ENCODE data around the gene SLC5A4.
A peak's percentile ranks its signal among the peaks of the same experiment; 100 is the strongest.
"Not testable (repeated sequence)": the region's sequence is repeated elsewhere in the genome, so short reads cannot be mapped to it uniquely, and the experiment has no call there.

Gene SLC5A4

DNA sequence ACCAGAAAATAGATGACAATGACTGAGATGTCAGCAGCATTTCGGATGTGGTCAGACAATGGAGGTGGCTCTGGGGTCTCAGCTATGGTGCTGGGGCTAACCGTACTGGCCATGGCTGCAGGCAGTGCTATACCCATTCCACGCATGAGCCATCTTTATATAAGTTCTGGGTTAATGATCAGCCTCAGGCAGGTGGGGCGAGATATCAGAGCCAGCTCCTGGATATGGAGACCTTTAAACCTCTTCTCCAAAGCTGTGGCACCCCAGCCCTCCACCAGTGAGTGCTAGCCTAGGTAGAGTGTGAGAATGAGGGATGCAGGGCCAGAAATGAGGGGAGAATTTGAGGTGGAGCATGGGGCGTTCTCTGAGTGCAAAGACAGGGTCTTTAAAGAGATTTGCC is at the start of gene SLC5A4:
TSS of gene SLC5A4 (minus strand) at position 131 of the 400 bp plus-strand sequence. CDS start at position 113, 18 bp downstream.
- no peak for DNase-seq (ENCODE audit: low read depth, low spot score)
- no peak within 1 kb of the TSS for H3K27ac ChIP-seq

DNA sequence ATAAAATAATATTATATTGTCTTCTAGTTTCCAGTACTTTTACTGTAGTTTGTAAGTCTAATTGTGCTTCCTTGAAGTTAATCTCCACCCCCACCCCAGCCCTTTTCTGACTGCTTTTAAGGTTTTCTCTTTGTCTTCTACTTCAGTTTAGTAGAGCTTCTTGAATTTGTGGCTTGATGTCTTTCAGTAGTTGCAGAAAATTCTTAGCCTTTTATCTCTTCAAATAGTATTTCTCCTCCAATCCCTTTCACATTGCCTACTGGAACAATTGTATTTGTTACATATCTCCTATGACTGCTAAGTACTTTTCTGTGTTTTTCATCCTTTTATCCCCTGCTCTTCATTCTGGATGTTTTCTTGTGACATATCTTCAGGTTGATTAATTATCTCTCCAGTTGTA is 38.8 kb upstream of the SLC5A4 start:
- DNase-seq (ENCODE audit: low read depth, low spot score) = not testable (repeated sequence)

DNA sequence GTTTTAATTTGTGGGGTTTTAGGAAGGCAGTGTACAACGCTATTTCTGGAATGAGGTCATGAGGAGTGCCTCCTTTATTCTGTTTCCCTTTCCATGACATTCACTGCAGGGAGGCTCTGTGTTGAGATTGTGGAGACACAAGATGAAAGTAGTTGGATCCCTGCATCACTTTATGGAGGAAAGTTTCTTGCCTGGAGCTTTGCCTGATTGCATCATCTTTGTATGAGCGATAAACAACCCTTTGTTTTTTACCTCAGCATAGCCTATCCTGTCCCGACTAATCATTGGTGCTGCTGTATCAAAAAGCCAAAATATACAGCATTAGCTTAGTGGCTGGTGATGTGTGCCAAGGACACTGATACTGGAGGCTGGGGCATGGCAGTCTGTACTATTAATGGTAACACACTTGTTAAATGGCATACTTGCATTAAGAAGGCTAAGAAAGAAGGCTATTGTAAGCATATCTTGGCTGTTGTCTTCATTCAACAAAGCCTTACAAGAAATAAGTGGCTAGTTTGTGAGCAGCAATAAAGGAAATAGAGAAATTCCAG is 31.2 kb upstream of the SLC5A4 start:
- DNase-seq (ENCODE audit: low read depth, low spot score) = no peak
- H3K27ac ChIP-seq = no peak overlapping the region

More for the DNA sequence above, 38.8 kb upstream of the SLC5A4 start:
- not testable (repeated sequence) for H3K27ac ChIP-seq

DNA sequence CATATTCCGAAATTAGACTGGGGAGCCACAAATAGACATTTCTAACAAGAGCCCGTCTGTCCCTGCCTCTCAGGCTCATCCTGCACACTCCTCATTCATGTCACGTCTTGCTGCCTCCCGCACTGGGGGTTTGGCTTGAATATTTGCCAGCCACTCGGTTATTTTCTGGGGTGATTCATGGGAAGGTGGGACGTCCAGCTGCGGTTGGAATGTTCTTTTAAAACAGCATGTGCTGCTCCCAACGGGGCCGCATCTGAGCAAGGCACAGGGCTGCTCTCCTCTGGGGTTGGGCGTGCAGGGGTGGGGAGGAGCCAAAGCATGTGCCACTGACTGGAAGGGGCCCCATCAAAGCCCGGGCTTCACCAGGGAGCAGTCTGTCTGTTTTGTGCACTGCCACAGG is 25.9 kb upstream of the SLC5A4 start:
- H3K27ac ChIP-seq = no peak overlapping the region
- peak; percentile 29 for DNase-seq (ENCODE audit: low read depth, low spot score)

- DNase-seq (ENCODE audit: low read depth, low spot score); H3K27ac ChIP-seq: not testable (repeated sequence)
Observed at GRCh38 chr22:32275353-32275752, 20.2 kb upstream of the SLC5A4 start.

- no peak overlapping the region for H3K27ac ChIP-seq
- no peak for DNase-seq (ENCODE audit: low read depth, low spot score)
Observed at GRCh38 chr22:32271389-32271788, 16.2 kb upstream of the SLC5A4 start.

DNA sequence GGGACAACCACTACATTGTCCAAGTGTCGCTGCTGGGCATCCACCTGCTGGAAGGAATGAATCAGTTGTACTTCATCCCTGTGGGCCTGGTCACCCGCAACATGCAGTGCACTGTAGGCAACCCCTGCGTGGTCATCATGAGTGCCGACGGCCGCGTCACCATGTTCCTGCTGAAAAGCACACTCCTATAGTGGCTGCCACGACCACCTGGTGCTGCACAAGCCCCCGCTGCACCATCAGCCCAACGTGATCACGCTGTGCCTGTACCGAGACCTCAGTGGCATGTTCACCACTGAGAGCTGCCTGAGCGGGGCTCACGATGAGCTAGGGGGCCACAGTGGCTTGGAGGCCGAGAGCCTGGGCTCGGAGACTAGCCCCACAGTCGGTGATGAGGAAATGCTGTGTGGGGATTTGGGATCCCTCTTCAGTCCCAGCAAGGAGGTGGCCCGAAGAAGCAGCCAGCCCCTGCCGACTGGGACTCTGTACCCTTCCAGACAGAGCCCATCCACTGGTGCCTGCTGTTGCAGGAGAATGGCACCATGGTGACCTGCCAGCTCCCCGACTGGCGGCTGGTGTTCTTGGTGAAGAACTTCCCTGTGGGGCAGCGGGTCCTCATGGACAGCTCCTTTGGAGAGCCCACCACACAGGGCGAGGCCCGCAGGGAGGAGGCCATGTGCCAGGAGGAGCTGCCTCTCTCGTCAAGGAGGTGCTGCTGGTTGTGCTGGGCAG is 15.7 kb upstream of the SLC5A4 start:
- no peak for DNase-seq (ENCODE audit: low read depth, low spot score)
- H3K27ac ChIP-seq = no peak overlapping the region

DNA sequence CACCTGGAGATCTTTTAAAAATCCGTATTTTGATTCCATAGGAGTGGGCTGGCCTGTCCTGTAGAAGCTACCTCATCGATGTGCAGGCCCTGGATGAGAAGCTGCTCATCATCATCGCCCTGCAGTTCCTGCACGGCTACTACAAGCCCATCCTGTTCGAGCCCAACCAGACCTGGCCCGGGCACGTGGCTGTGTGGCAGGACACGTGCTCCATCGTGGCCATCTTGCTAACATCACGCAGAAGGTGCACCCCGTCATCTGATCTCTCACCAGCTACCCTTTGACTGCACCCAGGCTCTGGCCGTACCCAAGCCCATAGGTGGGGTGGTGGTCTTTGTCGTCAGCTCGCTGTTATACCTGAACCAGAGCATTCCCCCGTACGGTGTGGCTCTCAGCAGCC is 14.2 kb upstream of the SLC5A4 start:
- no peak overlapping the region for H3K27ac ChIP-seq
- DNase-seq (ENCODE audit: low read depth, low spot score) = no peak

- DNase-seq (ENCODE audit: low read depth, low spot score) = no peak
- H3K27ac ChIP-seq = no peak overlapping the region
Observed at GRCh38 chr22:32267011-32267410, 11.9 kb upstream of the SLC5A4 start.

GRCh38 chr22:32265882-32266767 is 11.0 kb upstream of the SLC5A4 start:
- DNase-seq (ENCODE audit: low read depth, low spot score) = no peak
- no peak overlapping the region for H3K27ac ChIP-seq

DNA sequence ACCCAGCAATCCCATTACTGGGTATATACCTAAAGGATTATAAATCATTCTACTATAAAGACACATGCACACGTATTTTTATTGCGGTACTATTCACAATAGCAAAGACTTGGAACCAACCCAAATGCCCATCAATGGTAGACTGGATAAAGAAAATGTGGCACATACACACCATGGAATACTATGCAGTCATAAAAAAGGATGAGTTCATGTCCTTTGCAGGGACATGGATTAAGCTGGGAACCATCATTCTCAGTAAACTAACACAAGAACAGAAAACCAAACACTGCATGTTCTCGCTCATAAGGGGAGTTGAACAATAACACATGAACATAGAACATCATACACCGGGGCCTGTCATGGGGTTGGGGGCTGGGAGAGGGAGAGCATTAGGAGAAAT is 8.5 kb upstream of the SLC5A4 start:
- DNase-seq (ENCODE audit: low read depth, low spot score); H3K27ac ChIP-seq: not testable (repeated sequence)

DNA sequence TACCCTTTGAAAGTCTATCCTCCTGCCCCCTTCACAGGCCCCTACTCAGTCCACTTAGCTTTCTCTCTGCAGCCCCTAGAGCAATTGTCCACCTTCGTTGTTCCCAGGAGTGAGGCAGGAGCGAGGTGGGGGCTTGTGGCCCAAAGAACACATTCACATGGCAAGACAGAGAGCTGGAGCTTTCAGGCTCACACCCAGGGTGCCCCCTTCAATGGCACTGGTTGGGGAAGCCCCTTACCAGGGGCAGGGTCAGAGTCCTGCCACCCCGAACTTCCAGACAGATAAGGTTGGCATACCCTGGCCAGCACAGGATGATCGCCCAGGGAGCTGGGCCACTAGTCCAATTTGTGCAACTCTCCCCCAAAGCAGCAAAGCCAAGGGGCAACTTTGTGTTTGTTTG is 6.2 kb upstream of the SLC5A4 start:
- no peak for DNase-seq (ENCODE audit: low read depth, low spot score)
- no peak overlapping the region for H3K27ac ChIP-seq

DNA sequence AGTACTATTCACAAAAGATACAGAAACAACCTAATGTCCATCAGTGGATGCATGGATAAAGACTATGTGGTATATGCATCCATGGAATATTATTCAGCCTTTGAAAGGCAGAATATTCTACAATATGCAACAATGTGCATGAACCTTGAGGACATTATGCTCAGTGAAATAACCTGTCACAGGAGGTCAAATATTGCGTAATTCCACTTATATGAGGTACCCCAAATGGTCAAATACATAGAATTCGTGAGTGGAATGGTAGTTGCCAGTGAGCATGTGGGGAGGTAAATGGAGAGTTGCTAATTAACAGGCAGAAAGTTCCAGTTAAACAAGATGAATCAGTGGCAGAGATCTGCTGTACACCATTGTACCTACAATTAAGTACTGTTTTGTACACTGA is 3.6 kb upstream of the SLC5A4 start:
- no peak for DNase-seq (ENCODE audit: low read depth, low spot score)
- H3K27ac ChIP-seq = no peak overlapping the region

GRCh38 chr22:32255726-32256125 is 579 bp upstream of the SLC5A4 start:
- no peak overlapping the region for H3K27ac ChIP-seq

GRCh38 chr22:32249231-32249630 is 5.9 kb downstream of the SLC5A4 start:
- H3K27ac ChIP-seq = no peak overlapping the region
- DNase-seq (ENCODE audit: low read depth, low spot score) = no peak

More at GRCh38 chr22:32255726-32256125, 579 bp upstream of the SLC5A4 start:
- no peak for DNase-seq (ENCODE audit: low read depth, low spot score)

DNA sequence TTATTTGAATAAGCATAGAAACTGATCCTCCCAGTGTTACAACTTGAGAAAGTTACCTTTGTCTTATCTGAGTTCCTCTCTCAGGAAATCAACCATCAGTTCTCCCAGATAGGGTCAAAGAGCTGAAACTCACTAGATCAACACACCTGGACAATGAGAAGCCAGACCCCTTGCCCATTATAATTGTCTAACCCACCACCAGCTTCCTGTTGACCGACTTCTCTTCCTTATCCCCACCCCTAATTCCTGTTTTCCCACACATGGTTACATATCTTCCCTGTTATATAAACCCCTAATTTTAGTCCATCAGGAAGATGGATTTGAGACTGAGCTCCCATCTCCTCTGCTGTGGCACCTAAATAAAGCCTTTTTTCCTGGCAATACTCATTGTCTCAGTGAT is 6.9 kb downstream of the SLC5A4 start:
- no peak overlapping the region for H3K27ac ChIP-seq
- no peak for DNase-seq (ENCODE audit: low read depth, low spot score)

DNA sequence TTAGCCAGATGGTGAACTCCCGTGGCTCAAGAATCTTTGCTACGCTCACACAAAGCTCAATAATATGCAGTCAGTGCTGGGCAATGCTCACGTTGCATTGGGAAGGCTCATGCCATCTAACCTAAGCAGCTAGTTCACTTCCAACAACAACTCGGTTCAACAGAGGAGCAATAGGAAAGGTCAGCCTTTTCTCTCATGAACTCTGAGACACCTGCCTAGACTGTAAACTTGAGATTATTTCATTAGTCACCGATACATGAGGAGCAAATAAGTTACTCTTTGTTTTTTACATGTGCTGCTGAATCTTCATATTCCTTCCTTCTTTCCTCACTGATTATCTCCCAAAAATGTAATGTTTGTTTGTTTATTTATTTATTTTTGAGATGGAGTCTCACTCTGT is 9.0 kb downstream of the SLC5A4 start:
- no peak overlapping the region for H3K27ac ChIP-seq
- DNase-seq (ENCODE audit: low read depth, low spot score) = no peak

- no peak overlapping the region for H3K27ac ChIP-seq
- DNase-seq (ENCODE audit: low read depth, low spot score) = no peak
Observed at GRCh38 chr22:32245042-32245441, 10.1 kb downstream of the SLC5A4 start.

- H3K27ac ChIP-seq = no peak overlapping the region
- DNase-seq (ENCODE audit: low read depth, low spot score) = no peak
Observed at GRCh38 chr22:32244547-32244946, 10.6 kb downstream of the SLC5A4 start.

GRCh38 chr22:32240461-32240860 is 14.7 kb downstream of the SLC5A4 start:
- no peak overlapping the region for H3K27ac ChIP-seq
- DNase-seq (ENCODE audit: low read depth, low spot score) = no peak

DNA sequence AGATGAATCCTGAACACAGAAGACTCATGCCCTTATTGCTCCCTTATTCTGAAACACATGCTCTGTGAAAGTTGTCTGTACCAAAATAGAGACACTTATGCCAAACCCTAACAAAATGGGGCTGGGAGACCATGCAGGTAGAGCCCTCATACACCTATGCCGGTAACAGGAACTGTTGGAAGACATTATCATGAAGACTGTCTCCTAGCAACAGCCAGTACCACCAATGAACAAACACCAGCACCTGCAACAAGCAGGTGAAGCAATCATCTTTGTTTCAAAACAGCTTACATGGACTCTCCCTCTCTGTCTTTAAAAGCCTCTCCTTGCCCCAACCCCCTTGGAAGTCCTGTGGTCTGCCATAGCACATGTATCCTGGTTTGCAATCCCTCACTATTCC is 17.2 kb downstream of the SLC5A4 start:
- no peak overlapping the region for H3K27ac ChIP-seq
- DNase-seq (ENCODE audit: low read depth, low spot score) = no peak
